Endothelial cell of umbilical vein (primary cell): ENCODE measurements around the gene TAF13. TPM values are rescaled to one million over a fixed set of nuclear protein-coding genes. Genes with fewer than 3 reads are reported as not detected.
"Not testable (repeated sequence)": the region's sequence is repeated elsewhere in the genome, so short reads cannot be mapped to it uniquely, and the experiment has no call there.

Experiments
- BruUV-seq: library from RNA; stranded (reverse); fragments of 400-500 nt; replicated peaks from 2 replicates; lab custom pipeline; 2021; lab: Mats Ljungman, UMichigan
- CTCF ChIA-PET: fragments of 300-600, 350-600 bp; sonication (Branson Sonifier 250); formaldehyde crosslinking; loops from one replicate; lab custom pipeline; 2021; ENCODE audit warnings: antibody characterized with exemption, inconsistent platforms; lab: Charles Lee
- POLR2A ChIA-PET: fragments of 300-600, 350-600 bp; sonication (Branson Sonifier 250); formaldehyde crosslinking; loops from one replicate; lab custom pipeline; 2021; ENCODE audit warnings: antibody characterized with exemption, inconsistent platforms; lab: Charles Lee
- DNase-seq: peaks from one replicate; pipeline ENCODE4 v3.0.0-alpha.2; 2011; ENCODE audit warnings: low read depth, low spot score
- FAIRE-seq: peaks from 2 replicates; lab custom pipeline; 2011; peaks lifted over from hg19 to GRCh38; lab: Jason Lieb, UNC
- H2AFZ ChIP-seq: 2 replicates; pipeline ENCODE4 v1.6.0; 2012; ENCODE audit warnings: low read depth, low read length, control low read depth, inconsistent platforms
- H3K27ac ChIP-seq: 2 replicates; pipeline ENCODE4 v1.5.1; 2011; ENCODE audit warnings: low read depth, mild to moderate bottlenecking, control low read depth, low read length, moderate library complexity; ENCODE audit not compliant: insufficient read depth
- H3K27me3 ChIP-seq, 2 experiments: 2 replicates each; pipeline versions ENCODE4 v1.6.0 to v1.6.1; 2011; ENCODE audit warnings: low read length in 2 of 2, mixed read lengths in 1 of 2; ENCODE audit not compliant: control insufficient read depth in 2 of 2, insufficient read depth in 2 of 2
- H3K36me3 ChIP-seq, 2 experiments: 2 replicates in 1 of 2; 3 replicates in 1 of 2; pipeline ENCODE4 v1.5.1; 2011; ENCODE audit warnings: low read length in 2 of 2, mild to moderate bottlenecking in 1 of 2, moderate library complexity in 1 of 2; ENCODE audit not compliant: control insufficient read depth in 2 of 2, insufficient read depth in 2 of 2; ENCODE audit errors: extremely low read depth in 1 of 2
- H3K4me1 ChIP-seq: 3 replicates; pipeline ENCODE4 v1.5.1; 2011; ENCODE audit warnings: mild to moderate bottlenecking, low read length; ENCODE audit not compliant: control insufficient read depth, insufficient read depth; ENCODE audit errors: extremely low read depth
- H3K4me2 ChIP-seq: 2 replicates; pipeline ENCODE4 v1.6.1; 2011; ENCODE audit warnings: low read length, control low read depth, mixed read lengths; ENCODE audit not compliant: insufficient read depth
- H3K4me3 ChIP-seq, 3 experiments: fragments of 200-600 bp in 1 of 3; sonication (generic), shearing (Covaris generic) in 1 of 3; replicated peaks in 1 of 3; 2 replicates each; pipeline ENCODE4 v1.5.1; 2011 to 2016; ENCODE audit warnings: control low read depth in 3 of 3, low read length in 3 of 3, mild to moderate bottlenecking in 2 of 3, inconsistent platforms in 1 of 3, low read depth in 1 of 3, moderate library complexity in 1 of 3; ENCODE audit not compliant: insufficient read depth in 1 of 3
- H3K79me2 ChIP-seq: 2 replicates; pipeline ENCODE4 v1.6.0; 2012; ENCODE audit warnings: low read length, inconsistent platforms; ENCODE audit not compliant: control insufficient read depth, insufficient read depth
- H3K9ac ChIP-seq: replicated peaks from 2 replicates; pipeline ENCODE3; 2011; ENCODE audit warnings: low read length, control low read depth; ENCODE audit not compliant: insufficient read depth; ENCODE audit errors: extremely low read depth
- H3K9me1 ChIP-seq: replicated peaks from 3 replicates; pipeline ENCODE4 v1.6.0; 2011; ENCODE audit warnings: mild to moderate bottlenecking, low read length; ENCODE audit not compliant: control insufficient read depth, insufficient read depth; ENCODE audit errors: extremely low read depth
- H3K9me3 ChIP-seq: replicated peaks from 2 replicates; pipeline ENCODE4 v1.5.1; 2012; ENCODE audit warnings: low read length, inconsistent platforms; ENCODE audit not compliant: control insufficient read depth, insufficient read depth
- H4K20me1 ChIP-seq: replicated peaks from 2 replicates; pipeline ENCODE3; 2011; ENCODE audit warnings: mild to moderate bottlenecking, low read length; ENCODE audit not compliant: control insufficient read depth, insufficient read depth; ENCODE audit errors: extremely low read depth
- GATA2 ChIP-seq: IDR thresholded peaks from 2 replicates; pipeline ENCODE4 v1.7.0; 2011; ENCODE audit warnings: low read depth, mild to moderate bottlenecking, moderate library complexity, mixed read lengths, low read length; ENCODE audit not compliant: insufficient read length, insufficient read depth
- dilution Hi-C: fragments of 300-500 bp; cut with MboI; formaldehyde crosslinking; loops from one replicate; pipeline ENCODE4 v1.15.0; 2019; ENCODE audit warnings: low sequenced_read_pairs; ENCODE audit not compliant: extremely low pct_ligation_motif_present
- intact Hi-C: fragments of 100-400 bp; cut with micrococcal nuclease; formaldehyde crosslinking; loops from one replicate; pipeline ENCODE4 v1.10.0; 2022
- polyA plus RNA-seq, 4 experiments: library from polyadenylated mRNA; depleted of rRNA in 3 of 4; stranded (reverse) in 3 of 4; unstranded in 1 of 4; fragments of >200 nt; gene quantifications; 2 replicates each; pipeline versions ENCODE4 v1.2.1 to v1.2.3, GENCODE V29; 2011 to 2012; ENCODE audit warnings: missing spikeins in 1 of 4
- total RNA-seq: library from RNA; stranded (reverse); gene quantifications from 2 replicates; pipeline ENCODE4 v1.2.3, GENCODE V29; 2021

Gene TAF13
- total and polyA plus RNA-seq, 2 donors (not counting 3 experiments of a cell fraction or from before 2014, with no cell fraction given), result 14.8 to 42.3 TPM

- DNase-seq (no peak), FAIRE-seq (no peak)
- Histone ChIP-seq H3K4me2 (no peak overlapping the region), H3K9me1 (no peaks in the 10 kb centered on the region), H3K27ac (no peak overlapping the region), H3K79me2 (peaks cover 33% of the 10 kb centered on the region), H3K9ac (no peak overlapping the region), H3K27me3 (no peaks in the 10 kb centered on the region), H3K4me1 (no peaks in the 10 kb centered on the region), H4K20me1 (no peaks in the 10 kb centered on the region), H2AFZ (no peak overlapping the region), H3K36me3 (no peaks in the 10 kb centered on the region), H3K9me3 (no peaks in the 10 kb centered on the region), H3K4me3 (no peak overlapping the region)
- ChIA-PET POLR2A (no interaction called here), CTCF (interaction anchor here (1.4 kb wide), 1 partner anchor 13 kb away, joined by 3 read pairs; no protein-coding TSS in a partner anchor)
- BruUV-seq, result no TSS peak
- intact Hi-C loops (loop anchor here (5.0 kb wide), 1 partner anchor 42 kb away; no protein-coding TSS in a partner anchor), dilution Hi-C loops (no loop called here)
- TF ChIP-seq GATA2, result no peak
These were observed 41.4 kb downstream of the TAF13 start for GRCh38 chr1:109034382-109034781.

- H3K27me3 ChIP-seq, BruUV-seq, DNase-seq, H3K36me3 ChIP-seq, H3K27ac ChIP-seq, dilution Hi-C loops, CTCF ChIA-PET, intact Hi-C loops, H3K9ac ChIP-seq, POLR2A ChIA-PET, H3K9me3 ChIP-seq, H4K20me1 ChIP-seq, H2AFZ ChIP-seq, H3K4me1 ChIP-seq, H3K9me1 ChIP-seq, FAIRE-seq, H3K4me3 ChIP-seq, H3K4me2 ChIP-seq: not testable (repeated sequence)
- H3K79me2 ChIP-seq, result peaks cover 16% of the 10 kb centered on the region
These were observed 46.3 kb downstream of the TAF13 start for GRCh38 chr1:109029493-109029892.
